Measurements from ENCODE around the gene PDLIM3.

DNA sequence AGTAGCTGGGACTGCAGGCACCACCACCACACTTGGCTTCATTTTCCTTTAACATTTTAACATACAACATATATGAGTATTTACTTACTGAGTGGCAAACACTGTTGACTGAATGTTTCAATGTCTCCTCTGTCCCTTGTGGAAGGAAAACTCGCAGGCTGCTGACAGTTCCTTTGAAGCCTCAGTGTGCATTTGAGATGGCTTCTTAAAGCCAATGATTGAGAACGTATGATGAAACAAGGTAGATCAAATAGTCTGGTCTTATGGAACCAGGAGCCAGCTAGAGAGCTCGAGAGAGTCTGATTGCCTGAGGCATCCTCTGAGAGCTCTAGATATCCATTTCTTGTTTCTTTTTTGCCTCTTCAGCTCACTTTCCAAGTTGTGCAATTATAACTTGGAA, 43.0 kb upstream of the PDLIM3 start:
- TF ChIP-seq TAF1 (IDR thresholded peaks at IDR 0.05; ENCODE audit: borderline replicate concordance, low read depth, low read length) (no peak), POLR2A (IDR thresholded peaks at IDR 0.05; ENCODE audit: low read depth, low read length) (no peak)

All from GM12892 (cell line).